WTC11 (cell line): ENCODE measurements around the gene FBXO30. TPM values are rescaled to one million over a fixed set of nuclear protein-coding genes. Genes with fewer than 3 reads are reported as not detected.

ENCODE experiments used
- ATAC-seq: fragments of 200-7000 bp; cut with Tn5 transposase; 2 replicates; pipeline ENCODE4 v1.10.0; 2021; ENCODE audit warnings: mild to moderate bottlenecking, moderate library complexity
- CTCF ChIA-PET: fragments of 300-600 bp; sonication (Branson Sonifier 250); formaldehyde crosslinking; loops from one replicate; lab custom pipeline; 2021; ENCODE audit warnings: antibody characterized with exemption; lab: Charles Lee
- POLR2A ChIA-PET: fragments of 350-600 bp; sonication (Branson Sonifier 250); formaldehyde crosslinking; loops from one replicate; lab custom pipeline; 2021; ENCODE audit warnings: antibody characterized with exemption; lab: Charles Lee
- DNase-seq: peaks from one replicate; pipeline ENCODE4 v3.0.0; 2021; ENCODE audit warnings: low spot score
- H3K27ac Mint-ChIP-seq: 2 replicates; pipeline ENCODE4 v1.8.0; 2021; ENCODE audit warnings: mixed read lengths
- H3K27me3 Mint-ChIP-seq: 2 replicates; pipeline ENCODE4 v1.8.0; 2021; ENCODE audit warnings: low read depth, mild to moderate bottlenecking, moderate library complexity, mixed read lengths
- H3K36me3 Mint-ChIP-seq: 2 replicates; pipeline ENCODE4 v1.8.0; 2021; ENCODE audit warnings: mixed read lengths
- H3K4me1 Mint-ChIP-seq: 2 replicates; pipeline ENCODE4 v1.8.0; 2022; ENCODE audit warnings: mixed read lengths
- H3K4me3 Mint-ChIP-seq: 2 replicates; pipeline ENCODE4 v1.8.0; 2021; ENCODE audit warnings: mild to moderate bottlenecking, moderate library complexity, mixed read lengths
- H3K9me3 Mint-ChIP-seq: 2 replicates; pipeline ENCODE4 v1.8.0; 2021; ENCODE audit warnings: mixed read lengths
- CBFB ChIP-seq: sonication (generic); formaldehyde crosslinking; IDR thresholded peaks from 2 replicates; pipeline ENCODE4 v1.8.1; 2022; ENCODE audit warnings: mild to moderate bottlenecking, low read depth, missing genetic modification reagents
- ELF4 ChIP-seq: sonication (generic); formaldehyde crosslinking; IDR thresholded peaks from 2 replicates; pipeline ENCODE4 v1.8.1; 2022; ENCODE audit warnings: low read depth, mild to moderate bottlenecking, moderate library complexity, missing genetic modification reagents
- ESRRA ChIP-seq: sonication (generic); formaldehyde crosslinking; IDR thresholded peaks from 2 replicates; pipeline ENCODE4 v1.8.1; 2022; ENCODE audit warnings: mild to moderate bottlenecking, missing genetic modification reagents, borderline replicate concordance
- FOXJ3 ChIP-seq: sonication (generic); formaldehyde crosslinking; IDR thresholded peaks from 2 replicates; pipeline ENCODE4 v1.9.0; 2021; ENCODE audit warnings: missing genetic modification reagents, mild to moderate bottlenecking, borderline replicate concordance
- JAZF1 ChIP-seq: fragments of 250-450 bp; sonication (Bioruptor Pico); IDR thresholded peaks from 2 replicates; pipeline ENCODE4 v1.9.0; 2021; ENCODE audit warnings: moderate library complexity, mild to moderate bottlenecking, inconsistent platforms
- NFATC4 ChIP-seq: fragments of 250-450 bp; sonication (Bioruptor Pico); IDR thresholded peaks from 2 replicates; pipeline ENCODE4 v1.9.0; 2021; ENCODE audit warnings: mild to moderate bottlenecking
- NFYB ChIP-seq: sonication (generic); formaldehyde crosslinking; conservative IDR thresholded peaks from 2 replicates; pipeline ENCODE4 v1.8.0; 2022; ENCODE audit warnings: low read depth, missing genetic modification reagents
- RORB ChIP-seq: fragments of 250-450 bp; sonication (Bioruptor Pico); IDR thresholded peaks from 2 replicates; pipeline ENCODE4 v1.9.0; 2021; ENCODE audit warnings: mild to moderate bottlenecking
- SMAD4 ChIP-seq: sonication (generic); formaldehyde crosslinking; IDR thresholded peaks from 2 replicates; pipeline ENCODE4 v1.8.0; 2022; ENCODE audit warnings: mild to moderate bottlenecking, missing genetic modification reagents
- SP1 ChIP-seq: sonication (generic); formaldehyde crosslinking; conservative IDR thresholded peaks from 2 replicates; pipeline ENCODE4 v1.8.1; 2022; ENCODE audit warnings: missing genetic modification reagents
- TCF7 ChIP-seq: sonication (generic); formaldehyde crosslinking; IDR thresholded peaks from 2 replicates; pipeline ENCODE4 v1.8.0; 2022; ENCODE audit warnings: mild to moderate bottlenecking, low read depth, missing genetic modification reagents, moderate library complexity
- TEAD4 ChIP-seq: sonication (generic); formaldehyde crosslinking; IDR thresholded peaks from 2 replicates; pipeline ENCODE4 v1.8.0; 2022; ENCODE audit warnings: mild to moderate bottlenecking, missing genetic modification reagents
- TP53 ChIP-seq: sonication (generic); formaldehyde crosslinking; IDR thresholded peaks from 2 replicates; pipeline ENCODE4 v1.8.1; 2023; ENCODE audit warnings: mild to moderate bottlenecking, missing genetic modification reagents
- ZBTB21 ChIP-seq: sonication (generic); formaldehyde crosslinking; IDR thresholded peaks from 2 replicates; pipeline ENCODE4 v1.8.1; 2023; ENCODE audit warnings: mild to moderate bottlenecking, missing genetic modification reagents, borderline replicate concordance
- ZMAT4 ChIP-seq: fragments of 250-450 bp; sonication (Bioruptor Pico); IDR thresholded peaks from 2 replicates; pipeline ENCODE4 v1.9.0; 2021; ENCODE audit warnings: mild to moderate bottlenecking
- ZNF138 ChIP-seq: sonication (generic); formaldehyde crosslinking; conservative IDR thresholded peaks from 2 replicates; pipeline ENCODE4 v1.8.1; 2022; ENCODE audit warnings: mild to moderate bottlenecking, moderate library complexity, missing genetic modification reagents
- ZNF219 ChIP-seq: sonication (generic); formaldehyde crosslinking; IDR thresholded peaks from 2 replicates; pipeline ENCODE4 v1.8.0; 2023; ENCODE audit warnings: missing genetic modification reagents, mild to moderate bottlenecking, borderline replicate concordance
- ZNF396 ChIP-seq: fragments of 250-450 bp; sonication (Bioruptor Pico); IDR thresholded peaks from 2 replicates; pipeline ENCODE4 v1.8.0; 2021; ENCODE audit warnings: mild to moderate bottlenecking, moderate library complexity, borderline replicate concordance
- total RNA-seq: library from RNA; stranded (reverse); gene quantifications from 3 replicates; pipeline ENCODE4 v1.2.3, GENCODE V29; 2021
- TF ChIP-seq, protein P1 (sequence below): fragments of 250-450 bp; sonication (Bioruptor Pico); IDR thresholded peaks from 2 replicates; pipeline ENCODE4 v2.1.2; 2022; ENCODE audit warnings: mild to moderate bottlenecking, moderate library complexity
- TF ChIP-seq, protein P2 (sequence below): sonication (generic); formaldehyde crosslinking; IDR thresholded peaks from 2 replicates; pipeline ENCODE4 v1.8.1; 2023; ENCODE audit warnings: mild to moderate bottlenecking, missing genetic modification reagents, moderate library complexity
- TF ChIP-seq, protein P3 (sequence below): sonication (generic); formaldehyde crosslinking; conservative IDR thresholded peaks from 2 replicates; pipeline ENCODE4 v1.8.1; 2023; ENCODE audit warnings: mild to moderate bottlenecking, low read depth, missing genetic modification reagents, moderate library complexity
- TF ChIP-seq, protein P4 (sequence below): sonication (generic); formaldehyde crosslinking; conservative IDR thresholded peaks from 2 replicates; pipeline ENCODE4 v1.8.1; 2022; ENCODE audit warnings: mild to moderate bottlenecking, missing genetic modification reagents
- TF ChIP-seq, protein P5 (sequence below): sonication (generic); formaldehyde crosslinking; IDR thresholded peaks from 2 replicates; pipeline ENCODE4 v1.8.0; 2022; ENCODE audit warnings: mild to moderate bottlenecking, missing genetic modification reagents

Gene FBXO30
- total RNA-seq, 1 experiment from 2014 or later = 11.8 TPM

GRCh38 chr6:145758113-145758512 is 56.5 kb downstream of the FBXO30 start:
- no peaks in the 10 kb centered on the region for H3K36me3 Mint-ChIP-seq
- H3K27me3 Mint-ChIP-seq = no peaks in the 10 kb centered on the region
- DNase-seq = no peak
- H3K27ac Mint-ChIP-seq = no peak overlapping the region
- POLR2A ChIA-PET = no interaction called here
- no peak overlapping the region for H3K4me3 Mint-ChIP-seq
- no peak for TF ChIP-seq SP1 (CRISPR knock-in tag)
- no peak for ATAC-seq
- CTCF ChIA-PET = no interaction called here
- H3K4me1 Mint-ChIP-seq = no peaks in the 10 kb centered on the region
- no peaks in the 10 kb centered on the region for H3K9me3 Mint-ChIP-seq

DNA sequence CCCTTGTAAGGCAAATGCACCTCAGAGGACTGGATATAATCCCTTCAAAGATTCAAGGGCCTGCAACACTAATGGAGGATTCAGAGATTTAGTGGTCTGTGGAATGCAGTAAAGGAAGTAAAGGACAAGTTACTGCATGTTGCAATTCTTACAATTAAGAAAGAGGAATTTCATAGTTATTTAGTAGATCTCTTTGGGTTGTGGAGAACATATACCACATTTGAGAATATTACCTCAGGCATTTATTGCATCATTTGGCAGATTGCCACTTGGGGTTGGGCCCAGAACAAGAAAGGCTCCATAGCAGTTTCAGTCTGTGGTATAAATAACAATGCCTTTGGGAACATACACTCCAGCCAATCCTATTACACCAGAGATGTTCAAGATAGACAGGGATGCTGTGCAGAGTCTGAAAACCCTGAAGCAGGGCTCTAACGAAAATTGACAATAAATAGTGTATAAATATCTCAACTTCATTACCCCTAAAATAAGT is 58.4 kb downstream of the FBXO30 start:
- H3K4me3 Mint-ChIP-seq = no peak overlapping the region
- ChIA-PET CTCF (no interaction called here), POLR2A (no interaction called here)
- no peaks in the 10 kb centered on the region for H3K4me1 Mint-ChIP-seq
- H3K27ac Mint-ChIP-seq = no peak overlapping the region
- DNase-seq (no peak), ATAC-seq (no peak)
- H3K27me3 Mint-ChIP-seq = no peaks in the 10 kb centered on the region
- H3K9me3 Mint-ChIP-seq = no peaks in the 10 kb centered on the region
- TF ChIP-seq, protein P1, sequence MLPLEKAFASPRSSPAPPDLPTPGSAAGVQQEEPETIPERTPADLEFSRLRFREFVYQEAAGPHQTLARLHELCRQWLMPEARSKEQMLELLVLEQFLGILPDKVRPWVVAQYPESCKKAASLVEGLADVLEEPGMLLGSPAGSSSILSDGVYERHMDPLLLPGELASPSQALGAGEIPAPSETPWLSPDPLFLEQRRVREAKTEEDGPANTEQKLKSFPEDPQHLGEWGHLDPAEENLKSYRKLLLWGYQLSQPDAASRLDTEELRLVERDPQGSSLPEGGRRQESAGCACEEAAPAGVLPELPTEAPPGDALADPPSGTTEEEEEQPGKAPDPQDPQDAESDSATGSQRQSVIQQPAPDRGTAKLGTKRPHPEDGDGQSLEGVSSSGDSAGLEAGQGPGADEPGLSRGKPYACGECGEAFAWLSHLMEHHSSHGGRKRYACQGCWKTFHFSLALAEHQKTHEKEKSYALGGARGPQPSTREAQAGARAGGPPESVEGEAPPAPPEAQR (CRISPR knock-in tag) = no peak
- TF ChIP-seq, protein P2, sequence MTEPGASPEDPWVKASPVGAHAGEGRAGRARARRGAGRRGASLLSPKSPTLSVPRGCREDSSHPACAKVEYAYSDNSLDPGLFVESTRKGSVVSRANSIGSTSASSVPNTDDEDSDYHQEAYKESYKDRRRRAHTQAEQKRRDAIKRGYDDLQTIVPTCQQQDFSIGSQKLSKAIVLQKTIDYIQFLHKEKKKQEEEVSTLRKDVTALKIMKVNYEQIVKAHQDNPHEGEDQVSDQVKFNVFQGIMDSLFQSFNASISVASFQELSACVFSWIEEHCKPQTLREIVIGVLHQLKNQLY (CRISPR knock-in tag) = no peak
- TF ChIP-seq ZBTB21 (CRISPR knock-in tag) (no peak), ZNF396 (CRISPR knock-in tag) (no peak), CBFB (CRISPR knock-in tag) (no peak)
- TF ChIP-seq, protein P3, sequence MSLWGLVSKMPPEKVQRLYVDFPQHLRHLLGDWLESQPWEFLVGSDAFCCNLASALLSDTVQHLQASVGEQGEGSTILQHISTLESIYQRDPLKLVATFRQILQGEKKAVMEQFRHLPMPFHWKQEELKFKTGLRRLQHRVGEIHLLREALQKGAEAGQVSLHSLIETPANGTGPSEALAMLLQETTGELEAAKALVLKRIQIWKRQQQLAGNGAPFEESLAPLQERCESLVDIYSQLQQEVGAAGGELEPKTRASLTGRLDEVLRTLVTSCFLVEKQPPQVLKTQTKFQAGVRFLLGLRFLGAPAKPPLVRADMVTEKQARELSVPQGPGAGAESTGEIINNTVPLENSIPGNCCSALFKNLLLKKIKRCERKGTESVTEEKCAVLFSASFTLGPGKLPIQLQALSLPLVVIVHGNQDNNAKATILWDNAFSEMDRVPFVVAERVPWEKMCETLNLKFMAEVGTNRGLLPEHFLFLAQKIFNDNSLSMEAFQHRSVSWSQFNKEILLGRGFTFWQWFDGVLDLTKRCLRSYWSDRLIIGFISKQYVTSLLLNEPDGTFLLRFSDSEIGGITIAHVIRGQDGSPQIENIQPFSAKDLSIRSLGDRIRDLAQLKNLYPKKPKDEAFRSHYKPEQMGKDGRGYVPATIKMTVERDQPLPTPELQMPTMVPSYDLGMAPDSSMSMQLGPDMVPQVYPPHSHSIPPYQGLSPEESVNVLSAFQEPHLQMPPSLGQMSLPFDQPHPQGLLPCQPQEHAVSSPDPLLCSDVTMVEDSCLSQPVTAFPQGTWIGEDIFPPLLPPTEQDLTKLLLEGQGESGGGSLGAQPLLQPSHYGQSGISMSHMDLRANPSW (CRISPR knock-in tag) = no peak
- TF ChIP-seq, protein P4, sequence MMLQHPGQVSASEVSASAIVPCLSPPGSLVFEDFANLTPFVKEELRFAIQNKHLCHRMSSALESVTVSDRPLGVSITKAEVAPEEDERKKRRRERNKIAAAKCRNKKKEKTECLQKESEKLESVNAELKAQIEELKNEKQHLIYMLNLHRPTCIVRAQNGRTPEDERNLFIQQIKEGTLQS (CRISPR knock-in tag) = no peak
- no peaks in the 10 kb centered on the region for H3K36me3 Mint-ChIP-seq

DNA sequence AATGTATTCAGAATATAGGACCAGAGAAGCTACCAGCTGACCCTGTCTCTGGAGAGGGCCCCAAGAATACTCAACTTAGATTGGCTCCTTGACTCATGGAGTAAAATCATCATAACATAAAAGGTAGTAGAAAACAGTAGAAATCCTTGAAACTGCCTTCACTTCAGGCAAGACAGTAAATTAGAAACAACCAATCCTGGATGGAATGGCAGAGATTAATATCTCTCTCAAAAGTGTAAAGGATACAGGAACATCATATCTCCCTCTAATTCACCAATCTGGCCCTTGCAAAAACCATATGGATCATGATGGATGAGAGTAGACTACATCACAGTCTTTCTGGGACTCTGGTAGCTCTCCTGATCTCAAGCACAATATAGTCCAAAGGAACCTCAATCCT is 58.9 kb downstream of the FBXO30 start:
- no peak overlapping the region for H3K4me3 Mint-ChIP-seq
- no peak for TF ChIP-seq TP53 (CRISPR knock-in tag)
- TF ChIP-seq, all 79 proteins: peak for 0
- DNase-seq = no peak
- H3K9me3 Mint-ChIP-seq = no peaks in the 10 kb centered on the region
- H3K27ac Mint-ChIP-seq = no peak overlapping the region
- no peaks in the 10 kb centered on the region for H3K4me1 Mint-ChIP-seq
- no peaks in the 10 kb centered on the region for H3K36me3 Mint-ChIP-seq
- POLR2A ChIA-PET = no interaction called here
- CTCF ChIA-PET = no interaction called here
- no peaks in the 10 kb centered on the region for H3K27me3 Mint-ChIP-seq
- ATAC-seq = no peak

DNA sequence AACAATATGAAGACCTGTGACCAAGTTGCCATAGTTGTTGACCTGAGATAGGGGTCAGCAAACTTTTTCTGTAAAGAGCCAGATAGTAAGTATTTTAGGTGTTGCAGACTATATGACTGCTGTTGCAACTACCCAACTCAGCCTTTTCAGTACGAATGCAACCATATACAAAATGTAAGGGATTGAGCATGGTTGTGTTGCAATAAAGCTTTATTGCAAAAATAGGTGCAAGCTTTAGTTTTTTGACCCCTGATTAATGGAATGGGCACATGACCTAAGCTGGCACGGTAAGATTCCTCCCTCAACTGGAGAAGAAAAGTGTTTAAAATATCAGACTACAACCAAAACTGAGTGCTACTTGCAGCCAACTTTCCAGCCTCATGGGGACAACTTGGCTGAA is 62.0 kb downstream of the FBXO30 start:
- Mint-ChIP-seq H3K36me3 (no peaks in the 10 kb centered on the region), H3K4me1 (no peaks in the 10 kb centered on the region), H3K4me3 (no peak overlapping the region), H3K27ac (no peak overlapping the region), H3K27me3 (no peaks in the 10 kb centered on the region), H3K9me3 (no peaks in the 10 kb centered on the region)
- CTCF ChIA-PET = no interaction called here
- ATAC-seq (no peak), DNase-seq (no peak)
- POLR2A ChIA-PET = no interaction called here
- no peak for TF ChIP-seq CBFB (CRISPR knock-in tag)
- TF ChIP-seq TEAD4 (CRISPR knock-in tag) = no peak
- no peak for TF ChIP-seq NFYB
- no peak for TF ChIP-seq ZNF396 (CRISPR knock-in tag)
- TF ChIP-seq RORB (CRISPR knock-in tag) = no peak
- TF ChIP-seq TCF7 (CRISPR knock-in tag) = no peak
- no peak for TF ChIP-seq ZNF138 (CRISPR knock-in tag)
- TF ChIP-seq ELF4 (CRISPR knock-in tag) = no peak
- TF ChIP-seq FOXJ3 (CRISPR knock-in tag) = no peak
- TF ChIP-seq, protein P4 (CRISPR knock-in tag) = no peak
- no peak for TF ChIP-seq SMAD4
- no peak for TF ChIP-seq ZMAT4
- TF ChIP-seq JAZF1 (CRISPR knock-in tag) = no peak
- TF ChIP-seq, protein P5, sequence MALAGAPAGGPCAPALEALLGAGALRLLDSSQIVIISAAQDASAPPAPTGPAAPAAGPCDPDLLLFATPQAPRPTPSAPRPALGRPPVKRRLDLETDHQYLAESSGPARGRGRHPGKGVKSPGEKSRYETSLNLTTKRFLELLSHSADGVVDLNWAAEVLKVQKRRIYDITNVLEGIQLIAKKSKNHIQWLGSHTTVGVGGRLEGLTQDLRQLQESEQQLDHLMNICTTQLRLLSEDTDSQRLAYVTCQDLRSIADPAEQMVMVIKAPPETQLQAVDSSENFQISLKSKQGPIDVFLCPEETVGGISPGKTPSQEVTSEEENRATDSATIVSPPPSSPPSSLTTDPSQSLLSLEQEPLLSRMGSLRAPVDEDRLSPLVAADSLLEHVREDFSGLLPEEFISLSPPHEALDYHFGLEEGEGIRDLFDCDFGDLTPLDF (CRISPR knock-in tag) = no peak
- no peak for TF ChIP-seq NFATC4 (CRISPR knock-in tag)
- TF ChIP-seq TP53 (CRISPR knock-in tag) = no peak
- TF ChIP-seq ESRRA (CRISPR knock-in tag) = no peak
- TF ChIP-seq ZNF219 = no peak
